ENCODE results near the gene TCP11.

TCP11 gene

DNA sequence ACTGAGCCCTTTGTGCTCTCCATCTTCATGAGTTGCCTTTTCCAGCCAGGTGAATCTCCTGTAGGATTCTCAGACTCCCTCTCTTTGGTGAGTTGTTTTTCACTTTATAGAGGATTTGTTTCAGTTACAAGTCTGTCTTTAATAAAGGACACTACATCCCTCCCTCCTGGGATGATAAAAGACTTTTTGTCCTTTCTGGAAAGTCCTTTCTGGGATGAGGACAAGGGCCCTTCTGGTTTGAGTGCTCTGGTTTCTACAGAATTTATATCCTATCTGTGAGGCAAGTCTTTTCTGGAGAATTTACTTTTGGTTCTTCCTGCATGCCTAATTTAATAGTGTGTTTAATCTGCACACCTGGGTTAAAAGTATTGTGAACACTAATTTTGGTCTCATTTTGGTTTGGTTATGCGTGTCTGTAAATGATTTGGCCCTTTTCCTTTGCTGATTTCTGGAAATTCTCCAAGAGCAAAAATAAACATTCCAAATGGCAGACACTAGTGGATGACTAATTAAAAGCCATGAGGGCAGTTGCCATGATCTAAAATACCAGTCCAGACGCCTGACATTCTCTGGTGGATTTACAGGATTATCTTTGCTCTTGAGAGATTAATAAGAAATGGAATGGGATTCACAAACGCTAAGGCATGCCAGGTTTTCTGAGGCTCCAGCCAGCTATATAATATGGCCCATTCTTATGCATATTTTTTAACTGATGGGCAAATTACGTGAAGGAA is 44.8 kb downstream of the TCP11 start:
- in situ Hi-C loops (cut with MboI; ENCODE audit: low sequenced_read_pairs): no loop called here

DNA sequence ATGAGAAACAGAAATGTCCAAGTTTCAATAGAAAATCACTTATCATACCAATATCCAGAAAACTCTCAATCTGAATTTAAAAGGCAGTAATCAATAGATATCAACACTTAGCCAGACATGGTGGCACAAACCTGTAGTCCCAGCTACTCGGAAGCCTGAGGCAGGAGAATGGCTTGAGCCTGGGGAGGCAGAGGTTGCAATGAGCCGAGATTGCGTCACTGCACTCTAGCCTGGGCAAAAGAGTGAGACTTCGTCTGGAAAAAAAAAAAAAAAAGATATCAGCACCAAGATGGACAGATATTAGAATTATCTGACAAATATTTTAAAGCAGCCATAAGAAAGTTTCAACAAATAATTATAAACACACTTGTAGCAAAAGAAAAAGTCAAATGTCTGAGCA is 47.0 kb downstream of the TCP11 start:
- in situ Hi-C loops (cut with MboI; ENCODE audit: low sequenced_read_pairs): no loop called here

- in situ Hi-C loops (cut with MboI; ENCODE audit: low sequenced_read_pairs): no loop called here
Observed at GRCh38 chr6:35093783-35094182, 47.4 kb downstream of the TCP11 start.

DNA sequence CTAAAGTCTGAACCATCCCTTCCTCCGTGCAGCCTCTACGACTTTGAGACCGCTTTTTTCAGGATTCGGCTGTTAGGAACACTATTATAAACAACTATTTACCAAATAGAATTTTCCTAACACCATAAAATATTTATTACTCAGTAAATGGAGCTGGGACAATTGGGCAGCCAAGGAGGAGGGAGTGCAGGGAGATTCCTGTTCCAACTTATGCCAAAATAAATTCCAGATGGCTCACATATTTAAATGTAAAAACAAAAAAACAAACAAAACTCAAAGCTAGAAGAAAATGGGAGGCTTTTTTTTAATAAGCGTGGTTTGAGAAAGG is 48.1 kb downstream of the TCP11 start:
- in situ Hi-C loops (cut with MboI; ENCODE audit: low sequenced_read_pairs): no loop called here

DNA sequence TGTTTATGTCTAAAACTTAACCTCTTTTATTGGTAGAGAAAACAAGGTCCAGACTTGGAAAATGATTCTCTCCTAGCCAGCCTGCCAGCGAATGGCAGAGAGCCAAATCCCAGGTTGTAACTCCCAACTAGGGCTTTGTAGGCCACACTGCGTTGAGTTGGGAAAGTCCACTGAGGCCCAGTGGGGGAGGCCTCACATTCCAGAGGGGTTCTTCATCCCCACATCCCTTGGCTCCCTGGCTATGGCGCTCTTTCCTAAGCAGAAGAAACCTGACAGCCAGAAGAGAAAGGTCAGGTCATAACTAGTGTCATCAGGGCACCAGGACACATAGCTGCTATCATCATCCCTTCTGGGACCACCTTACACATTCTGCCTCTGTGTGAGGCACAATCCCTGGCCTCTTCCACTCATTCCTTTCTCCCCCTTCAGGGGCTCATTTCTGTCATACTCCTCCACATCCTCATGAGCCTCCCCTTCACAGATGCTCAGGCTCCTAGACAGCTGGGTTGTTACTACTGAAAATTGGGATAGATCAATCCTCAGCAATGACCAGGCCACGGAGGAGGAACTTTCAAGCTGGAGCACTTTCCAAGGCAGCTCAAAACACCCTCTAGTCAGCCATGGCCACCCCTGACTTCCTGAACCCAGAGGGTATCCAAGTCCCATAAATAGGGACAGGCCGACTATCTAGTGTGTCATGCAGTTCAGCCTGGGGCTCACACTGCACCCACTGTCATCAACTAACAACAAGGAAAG is 48.6 kb downstream of the TCP11 start:
- in situ Hi-C loops (cut with MboI; ENCODE audit: low sequenced_read_pairs): no loop called here

DNA sequence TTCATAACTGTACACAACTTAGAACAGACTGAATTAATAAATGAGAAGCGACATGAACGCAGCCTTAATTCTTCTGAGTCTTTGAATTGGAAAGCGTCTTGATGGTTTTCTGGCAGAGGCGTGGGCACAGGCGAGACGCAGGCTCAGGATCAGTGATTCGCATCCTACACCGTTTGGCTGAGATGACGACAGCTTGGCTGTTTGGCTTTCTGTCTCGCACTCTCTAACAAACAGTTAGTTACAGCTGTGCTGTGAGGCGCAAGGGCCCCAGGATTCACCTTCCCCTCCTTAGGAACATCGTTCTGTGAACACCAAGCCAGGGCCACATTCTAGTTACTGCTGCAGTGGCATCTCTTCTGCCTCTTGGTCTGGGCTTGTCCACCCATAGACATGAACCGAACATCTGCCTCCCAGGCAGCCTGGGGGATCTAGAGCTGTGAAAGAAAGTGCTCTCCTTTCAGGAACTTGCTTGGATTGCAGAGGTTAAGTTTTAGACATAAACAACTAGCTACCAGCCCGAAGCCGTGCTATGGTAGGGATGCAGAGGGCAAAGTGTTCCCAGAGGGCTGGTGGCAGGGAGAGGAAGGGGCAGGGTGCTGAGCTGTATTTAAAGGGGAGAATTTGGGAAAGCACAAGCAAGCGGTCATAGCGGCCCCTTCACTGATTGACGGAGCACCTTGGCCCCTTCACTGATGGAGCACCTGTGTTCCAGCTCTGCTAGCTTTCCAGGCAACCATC is 49.6 kb downstream of the TCP11 start:
- in situ Hi-C loops (cut with MboI; ENCODE audit: low sequenced_read_pairs): no loop called here

DNA sequence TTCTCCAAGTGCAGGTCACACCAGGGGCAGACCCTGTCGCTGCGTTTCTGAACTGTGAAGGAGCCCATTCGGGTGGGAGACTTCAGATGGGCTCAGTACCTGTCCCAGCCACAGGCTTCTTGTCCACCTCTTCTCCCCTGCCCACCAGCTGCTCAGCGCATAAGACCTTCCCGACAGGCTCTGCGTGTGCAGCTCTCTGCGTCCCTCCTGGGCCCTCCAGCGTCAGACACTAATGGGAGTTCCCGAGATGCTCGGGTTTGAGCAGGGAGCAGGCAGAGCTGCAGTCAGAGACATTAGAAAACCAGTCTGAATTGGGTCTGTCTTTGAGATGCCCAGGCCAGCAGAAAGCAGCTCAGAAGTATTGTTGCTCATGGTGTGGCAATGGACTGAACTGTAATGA is 50.4 kb downstream of the TCP11 start:
- in situ Hi-C loops (cut with MboI; ENCODE audit: low sequenced_read_pairs): no loop called here

DNA sequence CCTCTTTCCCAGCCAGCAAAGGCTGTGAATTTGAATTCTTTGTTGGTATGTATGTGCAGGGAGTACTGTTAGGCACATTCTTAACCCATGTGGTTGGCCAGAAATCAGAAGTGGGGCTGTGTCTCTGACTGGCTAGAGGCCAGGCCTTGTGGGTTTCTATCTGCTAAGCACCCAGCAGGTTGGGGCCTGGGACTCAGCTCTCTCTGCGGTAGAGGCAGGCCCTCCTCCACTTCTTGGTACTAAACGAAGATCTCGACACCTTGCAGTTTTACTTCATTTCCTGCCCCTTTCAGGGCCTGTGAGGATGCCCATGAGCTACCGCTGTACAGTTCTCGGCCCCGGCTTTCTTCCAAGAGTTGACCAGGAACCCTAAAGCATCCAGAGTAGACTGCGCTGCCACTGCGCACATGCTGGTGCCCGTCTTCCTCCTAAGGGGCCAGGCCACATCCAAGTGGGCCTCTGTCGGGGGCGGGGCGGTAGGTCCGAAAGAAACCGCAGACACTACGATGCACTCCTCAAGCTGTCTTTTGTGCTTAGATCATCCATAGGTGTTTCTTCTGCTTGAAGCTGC is 51.1 kb downstream of the TCP11 start:
- in situ Hi-C loops (cut with MboI; ENCODE audit: low sequenced_read_pairs): no loop called here

- in situ Hi-C loops (cut with MboI; ENCODE audit: low sequenced_read_pairs): no loop called here
Observed at GRCh38 chr6:35089216-35089934, 51.8 kb downstream of the TCP11 start.

GRCh38 chr6:35088281-35089215 is 52.6 kb downstream of the TCP11 start:
- in situ Hi-C loops (cut with MboI; ENCODE audit: low sequenced_read_pairs): no loop called here

DNA sequence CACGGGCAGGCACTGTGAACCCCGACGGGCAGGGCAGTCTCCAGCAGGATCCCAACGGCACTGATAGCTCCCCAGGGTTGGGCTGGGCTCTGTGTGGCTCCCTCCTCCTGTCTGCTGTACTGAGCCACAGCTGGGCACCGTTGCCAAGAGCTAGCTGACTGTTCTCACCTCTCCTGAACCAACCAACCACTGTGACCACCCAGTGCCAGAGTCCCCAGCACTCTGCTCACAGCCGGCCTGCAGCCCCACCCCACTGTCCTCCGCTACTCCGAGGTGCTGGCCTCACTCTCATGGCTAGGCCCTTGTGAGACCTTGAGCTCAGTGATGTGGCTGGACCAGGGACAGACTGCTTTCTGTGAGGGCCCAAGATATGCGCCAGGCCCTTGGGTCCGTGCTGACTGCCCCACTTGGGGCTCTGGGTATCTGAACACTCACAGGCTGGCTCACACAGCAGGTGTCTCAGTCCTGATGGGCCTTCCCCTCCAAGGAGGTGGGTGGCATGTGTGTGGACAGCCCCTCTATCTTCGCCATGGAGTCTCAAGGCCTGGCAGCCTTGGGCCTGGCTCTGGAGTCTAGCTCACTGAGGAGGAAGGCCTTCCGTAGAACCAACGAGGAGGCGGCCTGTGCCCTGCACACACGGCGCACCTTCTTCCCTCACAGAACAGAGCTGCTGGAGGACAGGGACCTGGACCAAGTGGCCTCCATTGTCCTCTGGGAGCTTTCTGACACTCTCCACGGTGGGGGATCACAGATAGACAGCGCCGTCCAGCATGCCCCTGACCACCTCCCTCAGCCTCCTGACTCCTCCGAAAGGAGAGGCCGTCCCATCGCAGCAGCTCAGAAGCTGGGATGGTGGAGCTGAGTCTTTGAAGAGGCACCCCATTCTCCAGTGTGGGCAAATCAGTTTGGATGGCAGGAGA is 53.5 kb downstream of the TCP11 start:
- in situ Hi-C loops (cut with MboI; ENCODE audit: low sequenced_read_pairs): no loop called here

GRCh38 chr6:35086636-35087360 is 54.3 kb downstream of the TCP11 start:
- in situ Hi-C loops (cut with MboI; ENCODE audit: low sequenced_read_pairs): no loop called here

GRCh38 chr6:35086282-35086632 is 54.9 kb downstream of the TCP11 start:
- in situ Hi-C loops (cut with MboI; ENCODE audit: low sequenced_read_pairs): no loop called here

- in situ Hi-C loops (cut with MboI; ENCODE audit: low sequenced_read_pairs): no loop called here
Observed at GRCh38 chr6:35085359-35086281, 55.5 kb downstream of the TCP11 start.

- in situ Hi-C loops (cut with MboI; ENCODE audit: low sequenced_read_pairs): no loop called here
Observed at GRCh38 chr6:35084511-35085203, 56.5 kb downstream of the TCP11 start.

DNA sequence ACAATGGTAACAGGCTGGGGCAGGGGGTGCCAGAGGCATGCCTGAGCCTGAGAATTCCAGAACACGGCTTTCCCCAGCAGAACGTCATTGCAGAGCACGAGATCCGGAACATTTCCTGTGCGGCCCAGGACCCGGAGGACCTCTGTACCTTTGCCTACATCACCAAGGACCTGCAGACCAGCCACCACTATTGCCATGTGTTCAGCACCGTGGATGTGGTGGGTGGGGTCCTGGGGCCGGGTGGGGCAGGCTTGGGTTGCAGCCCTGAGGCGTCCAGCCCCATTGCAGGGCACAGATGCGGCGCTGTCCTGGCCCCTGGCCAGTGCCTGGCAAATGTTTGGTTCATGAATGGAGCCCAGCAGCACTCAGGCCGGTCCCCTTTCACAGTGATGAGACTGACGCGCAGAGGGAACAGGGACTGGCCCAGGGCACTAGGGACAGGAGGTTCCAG is 57.1 kb downstream of the TCP11 start:
- in situ Hi-C loops (cut with MboI; ENCODE audit: low sequenced_read_pairs): no loop called here

DNA sequence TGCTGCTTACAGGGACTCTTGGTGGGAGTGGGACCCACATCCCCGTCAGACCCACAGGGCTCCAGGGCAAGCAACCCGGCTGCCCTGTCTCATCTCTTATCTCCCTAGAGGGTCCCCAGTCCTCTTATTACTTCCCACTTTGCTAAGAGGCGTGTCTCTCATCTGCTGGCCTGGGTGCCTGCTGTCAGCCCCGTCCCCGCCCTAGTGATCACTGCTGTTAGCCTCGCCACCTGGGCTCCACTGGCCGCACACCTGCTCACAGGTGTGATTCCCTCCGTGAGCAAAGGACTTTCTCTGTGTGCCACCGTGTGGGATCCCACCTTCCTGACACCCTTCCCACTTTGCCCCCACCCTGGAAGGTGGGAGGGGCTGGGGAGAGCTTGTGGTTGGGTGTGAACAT is 57.6 kb downstream of the TCP11 start:
- in situ Hi-C loops (cut with MboI; ENCODE audit: low sequenced_read_pairs): no loop called here
